ENCODE data around the gene PRSS38.

Gene PRSS38

GRCh38 chr1:227815468-227816409 lies at the start of gene PRSS38:
Gene PRSS38, plus strand, starts transcription at chr1:227815675. Its CDS starts 42 bp downstream, at chr1:227815717.
- no peak for DNase-seq

GRCh38 chr1:227766015-227766634 lies 49.4 kb upstream of the PRSS38 start:
- peak; percentile 75 to 80 for DNase-seq

- no peak for DNase-seq
These were observed 48.7 kb upstream of the PRSS38 start for GRCh38 chr1:227766653-227767277.

GRCh38 chr1:227767401-227768124 lies 47.9 kb upstream of the PRSS38 start:
- DNase-seq = no peak

- no peak for DNase-seq
These were observed 47.4 kb upstream of the PRSS38 start for GRCh38 chr1:227768125-227768439.

GRCh38 chr1:227768640-227769039 lies 46.8 kb upstream of the PRSS38 start:
- no peak for DNase-seq

GRCh38 chr1:227769047-227769935 lies 46.2 kb upstream of the PRSS38 start:
- DNase-seq = no peak

- DNase-seq = no peak
These were observed 45.5 kb upstream of the PRSS38 start for GRCh38 chr1:227769936-227770494.

- DNase-seq = no peak
These were observed 44.7 kb upstream of the PRSS38 start for GRCh38 chr1:227770812-227771211.

- no peak for DNase-seq
These were observed 44.1 kb upstream of the PRSS38 start for GRCh38 chr1:227771326-227771725.

- no peak for DNase-seq
These were observed 43.7 kb upstream of the PRSS38 start for GRCh38 chr1:227771771-227772170.

GRCh38 chr1:227773558-227773957 lies 41.9 kb upstream of the PRSS38 start:
- DNase-seq = no peak

GRCh38 chr1:227774051-227774731 lies 41.3 kb upstream of the PRSS38 start:
- no peak for DNase-seq

- DNase-seq = no peak
These were observed 40.4 kb upstream of the PRSS38 start for GRCh38 chr1:227774821-227775661.

GRCh38 chr1:227775841-227776240 lies 39.6 kb upstream of the PRSS38 start:
- DNase-seq = no peak

- DNase-seq = no peak
These were observed 39.1 kb upstream of the PRSS38 start for GRCh38 chr1:227776331-227776771.

- DNase-seq = no peak
These were observed 38.3 kb upstream of the PRSS38 start for GRCh38 chr1:227777156-227777555.

- DNase-seq = no peak
These were observed 37.8 kb upstream of the PRSS38 start for GRCh38 chr1:227777646-227778045.

GRCh38 chr1:227778401-227778947 lies 37.0 kb upstream of the PRSS38 start:
- DNase-seq = no peak

- DNase-seq = peak in 1 of 2 experiments; percentile 4
These were observed 36.4 kb upstream of the PRSS38 start for GRCh38 chr1:227779021-227779441.
